Hematopoietic multipotent progenitor cell treated with erythropoietin and hydrocortisone succinate and interleukin-3 and kit ligand, for 17 days (in vitro differentiated cells): ENCODE data around the gene EDEM3.
"Not testable (repeated sequence)": the region's sequence is repeated elsewhere in the genome, so short reads cannot be mapped to it uniquely, and the experiment has no call there.

ENCODE experiments used
- DNase-seq: peaks from one replicate; pipeline ENCODE4 v3.0.0-alpha.2; 2015; ENCODE audit warnings: low spot score

The EDEM3 gene

GRCh38 chr1:184768467-184768866 lies 13.8 kb upstream of the EDEM3 start:
- peak; percentile 66 for DNase-seq

- DNase-seq: no peak
These were observed 12.9 kb upstream of the EDEM3 start for GRCh38 chr1:184767591-184767990.

DNA sequence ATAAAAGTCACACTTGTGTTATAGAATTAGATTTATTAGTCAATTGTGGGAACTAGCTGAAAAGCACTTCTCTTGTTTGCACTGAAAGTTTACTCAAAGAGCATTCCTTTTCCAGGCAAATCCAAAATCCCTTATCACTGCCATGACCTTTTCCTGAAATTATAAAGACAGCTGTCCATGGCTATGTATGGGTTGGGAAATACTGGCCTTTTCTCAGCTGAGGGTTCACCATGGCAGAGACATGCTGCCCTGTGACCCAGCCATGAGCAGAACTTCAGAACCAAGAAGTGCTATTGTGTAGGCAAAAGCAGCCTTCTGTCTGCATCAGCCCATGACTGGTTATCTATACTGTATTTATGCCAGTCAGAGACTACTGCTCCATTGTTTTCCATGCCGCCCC lies 9.8 kb upstream of the EDEM3 start:
- DNase-seq: no peak

DNA sequence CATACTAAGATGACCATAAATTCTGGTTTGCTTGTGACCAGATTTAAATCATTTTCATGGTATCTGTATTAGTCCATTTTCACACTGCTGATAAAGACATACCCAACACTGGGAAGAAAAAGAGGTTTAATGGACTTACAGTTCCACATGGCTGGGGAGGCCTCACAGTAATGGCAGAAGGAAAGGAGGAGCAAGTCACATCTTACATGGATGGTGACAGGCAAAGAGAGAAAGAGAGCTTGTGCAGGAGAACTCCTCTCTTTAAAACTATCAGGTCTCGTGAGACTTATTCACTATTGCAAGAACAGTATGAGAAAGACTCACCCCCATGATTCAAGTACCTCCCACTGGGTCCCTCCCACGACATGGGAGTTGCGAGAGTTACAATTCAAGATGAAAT lies 8.9 kb upstream of the EDEM3 start:
- DNase-seq: not testable (repeated sequence)

GRCh38 chr1:184761969-184762485 lies 7.4 kb upstream of the EDEM3 start:
- DNase-seq: no peak

DNA sequence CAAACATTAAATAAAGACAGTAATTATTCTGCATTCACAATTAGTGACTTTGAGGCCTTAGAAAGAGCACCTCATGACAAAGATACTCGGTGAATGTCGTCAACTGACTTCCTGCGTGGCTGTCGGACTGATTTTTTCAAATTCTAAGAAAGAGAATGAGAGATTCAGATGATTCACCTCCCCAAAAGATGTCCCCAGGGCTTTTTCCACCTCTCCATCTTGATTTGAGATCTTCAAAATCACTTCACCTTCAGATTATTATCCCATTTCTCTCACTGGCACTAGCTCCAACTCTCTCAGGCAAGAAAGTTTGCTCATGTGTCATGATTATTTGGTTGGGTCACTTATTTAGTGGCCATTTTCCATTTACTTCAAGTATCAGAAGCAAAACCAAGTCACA lies 5.0 kb upstream of the EDEM3 start:
- DNase-seq: no peak

GRCh38 chr1:184759112-184759511 lies 4.5 kb upstream of the EDEM3 start:
- DNase-seq: no peak

- no peak for DNase-seq
These were observed 3.2 kb upstream of the EDEM3 start for GRCh38 chr1:184757891-184758290.

- DNase-seq: no peak
These were observed 2.7 kb upstream of the EDEM3 start for GRCh38 chr1:184757406-184757805.

GRCh38 chr1:184755226-184756065 lies 788 bp upstream of the EDEM3 start:
- DNase-seq: no peak

- DNase-seq: peak; percentile 56
These were observed 816 bp downstream of the EDEM3 start for GRCh38 chr1:184753608-184754475.

DNA sequence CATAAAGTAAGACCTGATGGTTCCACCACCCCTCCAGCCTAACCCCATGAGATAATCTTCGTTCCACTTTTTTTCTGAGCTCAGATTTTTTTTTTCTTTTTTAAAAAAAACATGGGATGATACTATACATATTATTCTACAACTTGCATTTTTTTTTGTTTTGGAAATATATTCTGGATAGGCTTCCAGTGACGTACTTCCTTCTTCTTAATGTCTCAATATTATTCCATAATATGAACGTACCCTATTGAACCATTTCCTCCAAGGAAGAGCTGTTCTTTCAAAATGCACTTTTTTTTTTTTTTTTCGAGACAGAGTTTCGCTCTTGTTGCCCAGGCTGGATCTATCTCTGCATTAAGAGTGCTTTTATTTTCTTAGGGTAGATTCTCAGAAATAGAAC lies 1.5 kb downstream of the EDEM3 start:
- DNase-seq: no peak

- DNase-seq: no peak
These were observed 2.0 kb downstream of the EDEM3 start for GRCh38 chr1:184752656-184753055.

DNA sequence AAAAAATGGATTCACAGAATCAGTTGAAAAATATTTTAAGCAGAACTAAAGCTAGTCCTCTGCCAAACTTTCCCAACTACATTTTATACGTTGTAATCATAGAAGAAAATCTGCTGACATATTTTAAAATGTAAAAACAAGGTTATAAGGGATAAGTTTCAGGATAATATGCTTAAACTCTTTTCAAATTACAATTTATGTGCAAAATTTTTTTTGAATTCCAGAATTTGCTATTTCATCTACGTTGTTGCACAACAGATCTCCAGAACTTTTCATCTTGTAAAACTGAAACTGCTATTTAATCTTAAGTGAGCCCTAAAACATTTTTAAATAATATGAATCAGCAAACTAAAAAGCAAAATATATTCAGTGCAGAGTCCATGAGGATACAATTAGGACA lies 5.9 kb downstream of the EDEM3 start:
- peak; percentile 24 for DNase-seq

- DNase-seq: no peak
These were observed 7.3 kb downstream of the EDEM3 start for GRCh38 chr1:184747089-184747955.

GRCh38 chr1:184745929-184746638 lies 8.6 kb downstream of the EDEM3 start:
- DNase-seq: peak; percentile 74

DNA sequence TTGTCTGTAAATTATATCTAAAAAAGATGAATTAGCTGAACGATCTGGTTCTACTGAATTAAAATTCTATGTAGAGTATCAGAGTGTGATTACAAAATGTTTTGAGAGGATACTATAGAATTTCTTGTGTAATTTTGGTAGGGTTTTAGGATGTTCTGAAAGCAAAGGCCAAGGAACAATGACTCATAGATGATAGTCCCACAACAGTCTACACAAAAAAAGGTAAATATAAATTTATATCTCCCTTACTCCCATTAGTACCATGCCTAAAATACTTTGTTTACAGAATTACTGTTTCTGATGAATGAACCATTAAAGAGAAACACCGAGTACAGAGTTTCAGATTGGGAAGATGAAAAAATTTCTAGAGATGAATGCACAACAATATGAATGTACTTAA lies 9.5 kb downstream of the EDEM3 start:
- DNase-seq: no peak

DNA sequence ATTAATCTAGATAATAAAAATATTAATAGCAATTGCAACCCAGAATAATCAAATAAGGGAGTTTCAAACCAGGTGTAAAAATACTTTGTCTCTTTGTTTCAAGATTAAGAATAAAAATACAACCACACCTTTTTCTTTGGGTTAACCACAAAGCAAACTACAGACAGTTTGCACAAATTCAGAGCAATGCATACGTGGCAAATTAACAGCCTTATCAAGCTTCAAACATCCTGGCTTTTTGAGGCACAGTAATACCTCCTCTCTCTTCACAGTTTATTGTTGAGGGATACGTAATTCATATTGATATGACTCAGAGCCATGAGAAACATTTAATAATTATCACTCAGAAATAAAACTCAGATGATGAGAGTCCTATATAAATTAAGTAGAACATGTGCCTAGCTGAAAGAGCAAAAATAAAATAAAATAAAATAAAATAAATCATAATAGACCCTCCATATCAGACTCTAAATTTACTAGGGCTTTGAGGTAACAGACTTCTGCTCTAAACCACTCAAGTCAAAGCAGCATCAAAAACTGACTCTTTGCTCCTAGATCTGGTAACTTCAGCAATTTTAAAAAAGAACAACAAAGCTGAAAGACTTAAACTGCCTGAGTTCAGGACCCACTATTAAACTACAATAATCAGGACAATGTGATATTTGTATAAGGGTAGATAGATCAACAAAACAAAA lies 11.4 kb downstream of the EDEM3 start:
- DNase-seq: peak; percentile 24

DNA sequence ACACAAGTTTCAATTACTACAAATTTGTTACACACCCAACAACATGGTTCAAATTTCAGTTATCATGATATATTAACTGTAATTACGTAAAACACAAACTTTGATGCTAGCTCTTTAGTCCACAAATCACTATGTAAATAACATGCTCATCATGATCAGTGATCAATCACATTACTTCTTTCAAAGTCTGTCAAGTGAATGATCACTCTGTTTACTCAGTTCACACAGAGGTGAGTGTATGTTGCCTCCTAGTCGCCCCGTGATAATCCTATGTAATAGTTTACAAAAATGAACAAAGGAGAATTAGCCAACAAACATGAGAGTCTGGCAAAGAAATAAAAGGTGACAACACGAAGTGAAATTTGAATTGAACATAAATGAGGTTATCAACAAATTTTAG lies 14.3 kb downstream of the EDEM3 start:
- no peak for DNase-seq

DNA sequence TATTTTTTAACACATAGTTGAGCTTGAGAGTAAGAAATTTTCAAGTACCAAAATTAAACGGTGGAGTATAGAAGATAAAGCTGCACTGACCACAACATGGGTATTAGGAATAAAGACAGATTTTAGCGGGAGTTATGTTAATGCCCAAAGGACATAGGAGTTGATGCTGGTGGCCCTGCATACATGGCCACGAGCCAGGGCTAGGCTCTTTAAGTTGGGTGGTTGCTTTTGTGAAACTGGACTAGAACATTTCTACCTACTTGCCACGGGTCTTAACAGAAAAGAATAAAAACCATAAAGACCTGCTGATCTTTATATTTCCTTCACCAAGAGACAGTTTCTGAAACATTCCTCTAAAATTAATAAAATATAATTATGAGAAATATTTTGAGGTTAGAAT lies 14.9 kb downstream of the EDEM3 start:
- no peak for DNase-seq

GRCh38 chr1:184739070-184739469 lies 15.6 kb downstream of the EDEM3 start:
- no peak for DNase-seq
